ENCODE measurements around the gene CLASP2. TPM values are rescaled to one million over a fixed set of nuclear protein-coding genes. Genes with fewer than 3 reads are reported as not detected.

Gene CLASP2
- total RNA-seq, 1 donor from 2014 or later, result 65.0 TPM

DNA sequence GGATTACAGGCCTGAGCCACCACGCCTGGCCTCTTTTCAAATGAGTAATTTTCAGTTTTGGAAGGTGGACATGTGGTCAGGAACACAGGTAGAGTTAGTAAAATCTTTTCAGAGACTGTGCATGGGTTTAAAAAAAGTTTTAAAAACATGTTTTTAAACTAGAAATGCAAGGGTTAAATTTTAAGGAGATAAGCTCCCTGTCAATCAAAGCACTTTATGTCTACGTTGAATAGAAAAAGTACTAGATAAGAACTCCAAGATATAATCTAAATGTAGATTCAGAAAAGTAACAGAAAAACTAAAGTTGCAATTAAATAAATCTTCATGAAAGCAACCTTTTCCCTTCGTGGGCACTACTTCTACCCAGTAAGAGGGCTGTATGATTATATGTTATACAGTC, 131.7 kb downstream of the CLASP2 start:
- Histone ChIP-seq H3K9ac (ENCODE audit: low read length) (no peak overlapping the region), H3K4me1 (ENCODE audit: insufficient read depth, low read length) (no peaks in the 10 kb centered on the region), H3K4me2 (ENCODE audit: low read length) (no peak overlapping the region), H4K20me1 (ENCODE audit: insufficient read depth, low read length) (no peaks in the 10 kb centered on the region), H3K79me2 (ENCODE audit: insufficient read depth, low read length) (no peaks in the 10 kb centered on the region), H3K27ac (ENCODE audit: low read depth, low read length) (no peak overlapping the region), H3K36me3 (ENCODE audit: insufficient read depth, low read length) (peaks cover 6% of the 10 kb centered on the region), H3K4me3 (ENCODE audit: insufficient read depth, low read depth, low read length) (no peak overlapping the region), H2AFZ (ENCODE audit: low read depth, low read length) (no peak overlapping the region), H3K27me3 (ENCODE audit: insufficient read depth, low read length) (no peaks in the 10 kb centered on the region), H3K9me3 (ENCODE audit: insufficient read depth, low read depth, low read length) (no peaks in the 10 kb centered on the region)
- no peak for FAIRE-seq
- H3K4me1 Mint-ChIP-seq (ENCODE audit: low read depth, unreplicated experiment), result no peaks in the 10 kb centered on the region
- H3K27me3 Mint-ChIP-seq (ENCODE audit: low read depth, unreplicated experiment), result no peaks in the 10 kb centered on the region
- no peak for DNase-seq (ENCODE audit: low read depth)
- H3K9me3 Mint-ChIP-seq (ENCODE audit: unreplicated experiment), result no peaks in the 10 kb centered on the region
- no peak overlapping the region for H3K4me3 Mint-ChIP-seq (ENCODE audit: unreplicated experiment)
- H3K36me3 Mint-ChIP-seq (ENCODE audit: low read depth, unreplicated experiment), result peaks cover 2% of the 10 kb centered on the region
- no peak for TF ChIP-seq EZH2 (IDR thresholded peaks at IDR 0.05; ENCODE audit: insufficient read depth, low read length)
- H3K27ac Mint-ChIP-seq (ENCODE audit: unreplicated experiment), result no peak overlapping the region

DNA sequence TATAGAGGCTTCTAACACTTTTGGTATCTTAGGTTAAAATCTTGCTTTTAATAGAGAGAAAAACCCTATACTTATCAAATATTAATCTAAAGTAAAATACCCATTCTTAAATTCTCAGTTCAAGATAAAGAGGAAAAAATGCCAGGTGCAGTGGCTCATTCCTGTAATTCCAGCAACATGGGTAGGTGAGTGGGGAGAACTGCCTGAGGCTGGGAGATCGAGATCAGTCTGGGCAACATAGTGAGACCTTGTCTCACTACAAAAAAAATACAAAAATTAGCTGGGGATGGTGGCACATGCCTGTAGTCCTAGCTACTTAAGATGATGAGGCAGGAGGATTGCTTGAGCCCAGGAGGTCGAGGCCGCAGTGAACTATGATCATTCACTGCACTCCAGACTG, 135.8 kb downstream of the CLASP2 start:
- H3K79me2 ChIP-seq (ENCODE audit: insufficient read depth, low read length), result no peaks in the 10 kb centered on the region
- Mint-ChIP-seq H3K4me3 (ENCODE audit: unreplicated experiment) (no peak overlapping the region), H3K27me3 (ENCODE audit: low read depth, unreplicated experiment) (no peaks in the 10 kb centered on the region), H3K36me3 (ENCODE audit: low read depth, unreplicated experiment) (peaks cover 2% of the 10 kb centered on the region), H3K27ac (ENCODE audit: unreplicated experiment) (no peak overlapping the region), H3K9me3 (ENCODE audit: unreplicated experiment) (no peaks in the 10 kb centered on the region), H3K4me1 (ENCODE audit: low read depth, unreplicated experiment) (peaks cover 6% of the 10 kb centered on the region)
- H3K36me3 ChIP-seq (ENCODE audit: insufficient read depth, low read length), result no peaks in the 10 kb centered on the region
- no peak for FAIRE-seq
- H3K9me3 ChIP-seq (ENCODE audit: insufficient read depth, low read depth, low read length), result no peaks in the 10 kb centered on the region
- peaks cover 2% of the 10 kb centered on the region for H3K4me1 ChIP-seq (ENCODE audit: insufficient read depth, low read length)
- no peaks in the 10 kb centered on the region for H3K27me3 ChIP-seq (ENCODE audit: insufficient read depth, low read length)
- no peak overlapping the region for H3K4me3 ChIP-seq (ENCODE audit: insufficient read depth, low read depth, low read length)
- no peaks in the 10 kb centered on the region for H4K20me1 ChIP-seq (ENCODE audit: insufficient read depth, low read length)
- no peak overlapping the region for H2AFZ ChIP-seq (ENCODE audit: low read depth, low read length)
- no peak for TF ChIP-seq EZH2 (IDR thresholded peaks at IDR 0.05; ENCODE audit: insufficient read depth, low read length)
- TF ChIP-seq, protein P1, sequence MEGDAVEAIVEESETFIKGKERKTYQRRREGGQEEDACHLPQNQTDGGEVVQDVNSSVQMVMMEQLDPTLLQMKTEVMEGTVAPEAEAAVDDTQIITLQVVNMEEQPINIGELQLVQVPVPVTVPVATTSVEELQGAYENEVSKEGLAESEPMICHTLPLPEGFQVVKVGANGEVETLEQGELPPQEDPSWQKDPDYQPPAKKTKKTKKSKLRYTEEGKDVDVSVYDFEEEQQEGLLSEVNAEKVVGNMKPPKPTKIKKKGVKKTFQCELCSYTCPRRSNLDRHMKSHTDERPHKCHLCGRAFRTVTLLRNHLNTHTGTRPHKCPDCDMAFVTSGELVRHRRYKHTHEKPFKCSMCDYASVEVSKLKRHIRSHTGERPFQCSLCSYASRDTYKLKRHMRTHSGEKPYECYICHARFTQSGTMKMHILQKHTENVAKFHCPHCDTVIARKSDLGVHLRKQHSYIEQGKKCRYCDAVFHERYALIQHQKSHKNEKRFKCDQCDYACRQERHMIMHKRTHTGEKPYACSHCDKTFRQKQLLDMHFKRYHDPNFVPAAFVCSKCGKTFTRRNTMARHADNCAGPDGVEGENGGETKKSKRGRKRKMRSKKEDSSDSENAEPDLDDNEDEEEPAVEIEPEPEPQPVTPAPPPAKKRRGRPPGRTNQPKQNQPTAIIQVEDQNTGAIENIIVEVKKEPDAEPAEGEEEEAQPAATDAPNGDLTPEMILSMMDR (IDR thresholded peaks at IDR 0.05; ENCODE audit: insufficient read depth, low read depth, low read length), result no peak
- H3K9ac ChIP-seq (ENCODE audit: low read length), result no peak overlapping the region
- no peak for DNase-seq (ENCODE audit: low read depth)
- H3K27ac ChIP-seq (ENCODE audit: low read depth, low read length), result no peak overlapping the region
- no peak overlapping the region for H3K4me2 ChIP-seq (ENCODE audit: low read length)

DNA sequence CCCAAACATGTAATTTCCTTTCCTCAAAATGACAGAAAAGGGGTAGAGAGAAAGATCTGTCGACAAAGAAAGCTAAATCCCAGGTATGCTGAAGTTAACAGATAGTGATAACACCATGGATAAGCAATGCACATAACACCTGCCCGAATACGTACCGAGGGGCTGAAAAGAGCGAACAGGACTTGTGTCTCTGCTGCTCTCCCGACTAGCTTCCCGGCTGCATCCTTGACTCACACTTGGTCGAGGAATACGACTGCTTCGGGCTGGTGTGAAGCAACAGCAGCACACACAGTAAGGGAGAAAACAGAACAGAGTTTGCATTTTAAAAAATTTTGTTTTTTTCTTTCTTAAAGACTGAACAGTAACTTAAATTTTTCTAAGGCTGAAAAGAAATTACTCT, 136.4 kb downstream of the CLASP2 start:
- Histone ChIP-seq H3K4me3 (ENCODE audit: insufficient read depth, low read depth, low read length) (no peak overlapping the region), H3K4me1 (ENCODE audit: insufficient read depth, low read length) (peaks cover 2% of the 10 kb centered on the region), H3K36me3 (ENCODE audit: insufficient read depth, low read length) (no peaks in the 10 kb centered on the region), H3K27me3 (ENCODE audit: insufficient read depth, low read length) (no peaks in the 10 kb centered on the region), H3K27ac (ENCODE audit: low read depth, low read length) (no peak overlapping the region), H3K4me2 (ENCODE audit: low read length) (no peak overlapping the region), H3K9me3 (ENCODE audit: insufficient read depth, low read depth, low read length) (no peaks in the 10 kb centered on the region), H4K20me1 (ENCODE audit: insufficient read depth, low read length) (no peaks in the 10 kb centered on the region), H3K9ac (ENCODE audit: low read length) (no peak overlapping the region), H2AFZ (ENCODE audit: low read depth, low read length) (no peak overlapping the region), H3K79me2 (ENCODE audit: insufficient read depth, low read length) (no peaks in the 10 kb centered on the region)
- Mint-ChIP-seq H3K27me3 (ENCODE audit: low read depth, unreplicated experiment) (no peaks in the 10 kb centered on the region), H3K4me1 (ENCODE audit: low read depth, unreplicated experiment) (peaks cover 6% of the 10 kb centered on the region), H3K36me3 (ENCODE audit: low read depth, unreplicated experiment) (peaks cover 2% of the 10 kb centered on the region), H3K9me3 (ENCODE audit: unreplicated experiment) (no peaks in the 10 kb centered on the region), H3K27ac (ENCODE audit: unreplicated experiment) (no peak overlapping the region), H3K4me3 (ENCODE audit: unreplicated experiment) (no peak overlapping the region)
- TF ChIP-seq, protein P1 (IDR thresholded peaks at IDR 0.05; ENCODE audit: insufficient read depth, low read depth, low read length), result no peak
- no peak for TF ChIP-seq EZH2 (IDR thresholded peaks at IDR 0.05; ENCODE audit: insufficient read depth, low read length)
- no peak for FAIRE-seq
- no peak for DNase-seq (ENCODE audit: low read depth)
